GM21786 (cell line): ENCODE data around the gene SLC22A23.
A peak's percentile ranks its signal among the peaks of the same experiment; 100 is the strongest.

ENCODE experiments used
- ATAC-seq: cut with Tn5 transposase; IDR thresholded peaks from one replicate; pipeline ENCODE4 v1.9.1; 2021; ENCODE audit not compliant: unreplicated experiment

Gene SLC22A23

GRCh38 chr6:3456898-3457709, at the start of gene SLC22A23:
TSS of gene SLC22A23 (minus strand) at chr6:3457050. CDS start at chr6:3456559, 491 bp downstream.
- peak; percentile 57 for ATAC-seq

GRCh38 chr6:3506200-3506599, 49.4 kb upstream of the SLC22A23 start:
- ATAC-seq: no peak

- no peak for ATAC-seq
Measured at GRCh38 chr6:3504938-3505805, 48.3 kb upstream of the SLC22A23 start.

GRCh38 chr6:3504354-3504753, 47.5 kb upstream of the SLC22A23 start:
- ATAC-seq: no peak

GRCh38 chr6:3501826-3502500, 45.1 kb upstream of the SLC22A23 start:
- no peak for ATAC-seq

- ATAC-seq: no peak
Measured at GRCh38 chr6:3500262-3501014, 43.6 kb upstream of the SLC22A23 start.

- no peak for ATAC-seq
Measured at GRCh38 chr6:3499603-3500002, 42.8 kb upstream of the SLC22A23 start.

- no peak for ATAC-seq
Measured at GRCh38 chr6:3496395-3496794, 39.5 kb upstream of the SLC22A23 start.

GRCh38 chr6:3494391-3495100, 37.7 kb upstream of the SLC22A23 start:
- ATAC-seq: no peak

- no peak for ATAC-seq
Measured at GRCh38 chr6:3490625-3490980, 33.8 kb upstream of the SLC22A23 start.

- ATAC-seq: no peak
Measured at GRCh38 chr6:3489961-3490624, 33.2 kb upstream of the SLC22A23 start.

- no peak for ATAC-seq
Measured at GRCh38 chr6:3489027-3489757, 32.3 kb upstream of the SLC22A23 start.

GRCh38 chr6:3484946-3485345, 28.1 kb upstream of the SLC22A23 start:
- ATAC-seq: no peak

GRCh38 chr6:3484192-3484591, 27.3 kb upstream of the SLC22A23 start:
- ATAC-seq: no peak

- no peak for ATAC-seq
Measured at GRCh38 chr6:3483675-3484074, 26.8 kb upstream of the SLC22A23 start.

GRCh38 chr6:3482869-3483268, 26.0 kb upstream of the SLC22A23 start:
- ATAC-seq: no peak

- no peak for ATAC-seq
Measured at GRCh38 chr6:3481640-3482039, 24.8 kb upstream of the SLC22A23 start.

- ATAC-seq: no peak
Measured at GRCh38 chr6:3480009-3480408, 23.2 kb upstream of the SLC22A23 start.

GRCh38 chr6:3473773-3474172, 16.9 kb upstream of the SLC22A23 start:
- ATAC-seq: no peak
